Measurements from ENCODE around the gene XG. TPM values are rescaled to one million over a fixed set of nuclear protein-coding genes. Genes with fewer than 3 reads are reported as not detected.
A peak's percentile ranks its signal among the peaks of the same experiment; 100 is the strongest.

XG gene
- total and polyA plus RNA-seq, 2 donors (not counting 3 experiments of a cell fraction or from before 2014, with no cell fraction given), result 0.10 TPM; not detected in 1

DNA sequence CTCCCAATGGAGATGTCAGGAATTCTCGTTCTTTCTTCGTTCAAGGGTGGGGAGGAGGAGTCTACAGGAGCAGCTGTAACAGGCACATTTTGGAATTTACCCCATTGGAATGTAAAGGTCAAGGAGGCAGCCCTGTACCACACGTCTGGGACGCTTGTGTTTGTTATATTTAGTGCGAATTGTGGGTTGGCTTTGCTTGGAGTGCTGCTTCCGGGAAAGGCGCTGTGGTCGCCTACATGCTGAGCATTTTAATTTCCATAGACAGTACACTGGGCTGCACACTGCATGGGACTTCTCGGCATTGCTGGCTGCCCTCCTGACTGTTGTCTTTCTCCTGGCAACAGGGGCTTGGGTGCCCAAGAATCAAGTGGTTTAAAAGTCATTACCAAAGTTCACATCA, 89.7 kb downstream of the XG start:
- TF ChIP-seq EZH2 (IDR thresholded peaks at IDR 0.05; ENCODE audit: borderline replicate concordance, low read depth, low read length, severe bottlenecking) (no peak), FOS (IDR thresholded peaks at IDR 0.05; ENCODE audit: borderline replicate concordance, insufficient read depth, low read length) (no peak), MYC (IDR thresholded peaks at IDR 0.05; ENCODE audit: low read depth, low read length) (no peak), CTCF (IDR thresholded peaks at IDR 0.05; ENCODE audit: extremely low read depth in 1 of 2, insufficient read depth in 1 of 2, low read depth in 1 of 2, low read length in 2 of 2) (no peak), POLR2A (IDR thresholded peaks at IDR 0.05; ENCODE audit: low read depth, low read length) (no peak), JUN (IDR thresholded peaks at IDR 0.05; ENCODE audit: borderline replicate concordance, insufficient read depth, insufficient read length, low read depth) (no peak), POLR2AphosphoS5 (IDR thresholded peaks at IDR 0.05; ENCODE audit: insufficient read depth, low read depth, low read length) (no peak), GATA2 (IDR thresholded peaks at IDR 0.05; ENCODE audit: insufficient read depth, insufficient read length, low read depth, low read length) (no peak)
- H3K79me2 ChIP-seq (ENCODE audit: control insufficient read depth, insufficient read depth, low read length), result no peaks in the 10 kb centered on the region
- H3K4me3 ChIP-seq (replicated peaks in 1 of 3; ENCODE audit: insufficient read depth in 1 of 3, low read depth in 1 of 3, low read length in 3 of 3), result no peak overlapping the region
- no peak overlapping the region for H3K9ac ChIP-seq (replicated peaks; ENCODE audit: extremely low read depth, insufficient read depth, low read length)
- no peaks in the 10 kb centered on the region for H3K4me1 ChIP-seq (ENCODE audit: control insufficient read depth, extremely low read depth, insufficient read depth, low read length)
- no TSS peak for BruUV-seq (replicated peaks)
- no peak overlapping the region for H2AFZ ChIP-seq (ENCODE audit: low read depth, low read length)
- H3K36me3 ChIP-seq (ENCODE audit: control insufficient read depth in 2 of 2, extremely low read depth in 1 of 2, insufficient read depth in 2 of 2, low read length in 2 of 2), result no peaks in the 10 kb centered on the region
- H3K9me3 ChIP-seq (replicated peaks; ENCODE audit: control insufficient read depth, insufficient read depth, low read length), result no peaks in the 10 kb centered on the region
- H4K20me1 ChIP-seq (replicated peaks; ENCODE audit: control insufficient read depth, extremely low read depth, insufficient read depth, low read length), result no peaks in the 10 kb centered on the region
- FAIRE-seq (peak; percentile 15), DNase-seq (ENCODE audit: low read depth, low spot score) (no peak)
- ChIA-PET CTCF (no interaction called here), POLR2A (no interaction called here)
- H3K4me2 ChIP-seq (ENCODE audit: insufficient read depth, low read length), result no peak overlapping the region
- H3K27me3 ChIP-seq (ENCODE audit: control insufficient read depth in 2 of 2, insufficient read depth in 2 of 2, low read length in 2 of 2), result no peaks in the 10 kb centered on the region
- dilution Hi-C loops (cut with MboI; ENCODE audit: extremely low pct_ligation_motif_present, low sequenced_read_pairs), result no loop called here
- no peaks in the 10 kb centered on the region for H3K9me1 ChIP-seq (replicated peaks; ENCODE audit: control insufficient read depth, extremely low read depth, insufficient read depth, low read length)
- intact Hi-C loops (cut with micrococcal nuclease), result no loop called here
- H3K27ac ChIP-seq (ENCODE audit: insufficient read depth, low read depth, low read length), result no peak overlapping the region
